K562 (cell line): Measurements from ENCODE around the gene GRK3. TPM values are rescaled to one million over a fixed set of nuclear protein-coding genes. Genes with fewer than 3 reads are reported as not detected.

ENCODE experiments used
- ATAC-seq: fragments of 200-7000 bp; cut with Tn5 transposase; 3 replicates; pipeline ENCODE4 v1.9.1; 2020; ENCODE audit warnings: moderate library complexity
- BruUV-seq: library from RNA; stranded (reverse); fragments of 400-500 nt; replicated peaks from 2 replicates; lab custom pipeline; 2021; lab: Mats Ljungman, UMichigan
- CTCF ChIA-PET: fragments of 300-600 bp; formaldehyde crosslinking; extraction: SDS; loops from one replicate; lab custom pipeline; 2021; ENCODE audit warnings: low intra/inter-chr PET ratio; lab: Yijun Ruan, JAX
- POLR2A ChIA-PET: fragments of 300-600, 350-650 bp; sonication (Branson Sonifier 250); formaldehyde crosslinking; extraction: SDS; loops from one replicate; lab custom pipeline; 2021; ENCODE audit warnings: antibody characterized with exemption, inconsistent platforms; lab: Yijun Ruan, JAX
- DNase-seq, 4 experiments: peaks; one replicate each; pipeline versions ENCODE4 v3.0.0 to v3.0.0-alpha.2; 2011 to 2018; ENCODE audit warnings: low spot score in 3 of 4, mixed read lengths in 3 of 4; ENCODE audit errors: extremely low read depth in 1 of 4
- FAIRE-seq: peaks from 2 replicates; lab custom pipeline; 2011; peaks lifted over from hg19 to GRCh38; lab: Jason Lieb, UNC
- H2AFZ ChIP-seq: 2 replicates; pipeline ENCODE4 v1.6.0; 2011; ENCODE audit warnings: low read depth, low read length, control low read depth, inconsistent platforms
- H3K27ac ChIP-seq: fragments of 200-600 bp; 3 replicates; pipeline ENCODE4 v1.8.0; 2011; ENCODE audit warnings: low read depth, mild to moderate bottlenecking, control low read depth, inconsistent platforms, low read length, moderate library complexity, mixed read lengths; ENCODE audit errors: extremely low read depth
- H3K27me3 ChIP-seq, 2 experiments: fragments of 300-600 bp in 1 of 2; 2 replicates in 1 of 2; 3 replicates in 1 of 2; pipeline versions ENCODE4 v1.6.0 to v1.8.0; 2011; ENCODE audit warnings: inconsistent platforms in 2 of 2, low read length in 2 of 2, mild to moderate bottlenecking in 1 of 2, mixed read lengths in 1 of 2, moderate library complexity in 1 of 2; ENCODE audit not compliant: control insufficient read depth in 2 of 2, insufficient read depth in 2 of 2
- H3K36me3 ChIP-seq: fragments of 300-600 bp; 3 replicates; pipeline ENCODE4 v1.8.0; 2011; ENCODE audit warnings: mild to moderate bottlenecking, low read length, inconsistent platforms; ENCODE audit not compliant: control insufficient read depth, insufficient read depth
- H3K4me1 ChIP-seq, 2 experiments: fragments of 200-600 bp in 1 of 2; replicated peaks in 1 of 2; 2 replicates in 1 of 2; 3 replicates in 1 of 2; pipeline versions ENCODE4 v1.5.1 to v1.8.0; 2011; ENCODE audit warnings: inconsistent platforms in 2 of 2, low read length in 2 of 2, mild to moderate bottlenecking in 1 of 2, mixed read lengths in 1 of 2, moderate library complexity in 1 of 2; ENCODE audit not compliant: control insufficient read depth in 2 of 2, insufficient read depth in 2 of 2
- H3K4me2 ChIP-seq: 2 replicates; pipeline ENCODE4 v1.6.1; 2011; ENCODE audit warnings: low read length, control low read depth, inconsistent platforms, mixed read lengths; ENCODE audit not compliant: insufficient read depth
- H3K4me3 ChIP-seq: fragments of 200-600 bp; sonication (generic), shearing (Covaris generic); 2 replicates; pipeline ENCODE4 v1.5.1; 2016; ENCODE audit warnings: control low read depth, inconsistent platforms
- H3K79me2 ChIP-seq: fragments of 200-600 bp; 3 replicates; pipeline ENCODE4 v1.8.0; 2011; ENCODE audit warnings: low read length, inconsistent platforms; ENCODE audit not compliant: control insufficient read depth, insufficient read depth
- H3K9ac ChIP-seq, 2 experiments: 2 replicates each; pipeline versions ENCODE4 v1.6.0 to v1.6.1; 2011; ENCODE audit warnings: low read depth in 2 of 2, low read length in 2 of 2, control low read depth in 1 of 2, inconsistent platforms in 1 of 2, mild to moderate bottlenecking in 1 of 2, mixed read lengths in 1 of 2; ENCODE audit not compliant: insufficient read depth in 1 of 2
- H3K9me1 ChIP-seq: one replicate; pipeline ENCODE4 v1.6.0; 2011; ENCODE audit warnings: inconsistent platforms, mild to moderate bottlenecking, low read length, moderate library complexity; ENCODE audit not compliant: control insufficient read depth, insufficient read depth
- H3K9me3 ChIP-seq: replicated peaks from 2 replicates; pipeline ENCODE4 v1.5.1; 2011; ENCODE audit warnings: low read depth, low read length, inconsistent platforms; ENCODE audit not compliant: control insufficient read depth, insufficient read depth
- H4K20me1 ChIP-seq: replicated peaks from 2 replicates; pipeline ENCODE4 v1.6.1; 2011; ENCODE audit warnings: low read length, inconsistent platforms, mixed read lengths; ENCODE audit not compliant: control insufficient read depth, insufficient read depth
- ETV5 ChIP-seq: sonication (generic); formaldehyde crosslinking; IDR thresholded peaks from 2 replicates; pipeline ENCODE4 v1.4.0; 2020; ENCODE audit warnings: low read depth, mild to moderate bottlenecking, missing genetic modification reagents
- EWSR1 ChIP-seq: fragments of 450-650 bp; IDR thresholded peaks from 2 replicates; pipeline ENCODE4 v1.6.1; 2018; ENCODE audit warnings: borderline replicate concordance, mild to moderate bottlenecking, low read depth, moderate library complexity; ENCODE audit not compliant: partially characterized antibody
- FOXJ3 ChIP-seq: sonication (generic); formaldehyde crosslinking; IDR thresholded peaks from 2 replicates; pipeline ENCODE4 v1.4.0; 2020; ENCODE audit warnings: mild to moderate bottlenecking, missing genetic modification reagents
- HEY1 ChIP-seq: fragments of 250-450 bp; sonication (Bioruptor Pico); IDR thresholded peaks from 2 replicates; pipeline ENCODE4 v1.5.0; 2020; ENCODE audit warnings: mild to moderate bottlenecking, moderate library complexity, borderline replicate concordance
- NBN ChIP-seq: fragments of 450-650 bp; IDR thresholded peaks from 2 replicates; pipeline ENCODE4 v1.6.1; 2016; ENCODE audit warnings: low read depth, mild to moderate bottlenecking
- SLC30A9 ChIP-seq: fragments of 250-450 bp; sonication (Bioruptor Pico); IDR thresholded peaks from 2 replicates; pipeline ENCODE4 v1.8.0; 2022; ENCODE audit warnings: mild to moderate bottlenecking, moderate library complexity
- SP2 ChIP-seq: IDR thresholded peaks from 2 replicates; pipeline ENCODE4 v1.6.1; 2011; ENCODE audit warnings: mild to moderate bottlenecking, low read depth, low read length, moderate library complexity; ENCODE audit not compliant: poor library complexity, severe bottlenecking; ENCODE audit errors: extremely low read depth
- SUPT5H ChIP-seq: fragments of 450-650 bp; IDR thresholded peaks from 2 replicates; pipeline ENCODE4 v1.6.1; 2016
- ZBTB7A ChIP-seq: IDR thresholded peaks from 2 replicates; pipeline ENCODE4 v1.6.1; 2011; ENCODE audit warnings: low read depth, mild to moderate bottlenecking, low read length, moderate library complexity, borderline replicate concordance; ENCODE audit not compliant: control insufficient read depth
- ZNF668 ChIP-seq: fragments of 250-450 bp; sonication (Bioruptor Pico); IDR thresholded peaks from 2 replicates; pipeline ENCODE4 v1.8.0; 2022; ENCODE audit warnings: mild to moderate bottlenecking, inconsistent platforms
- WGBS: fragments of 100-300 bp; shearing (Covaris generic); methylation state at CpG from one replicate; pipeline ENCODE4 v1.1.6; 2016; ENCODE audit warnings: low coverage, mixed read lengths; ENCODE audit not compliant: insufficient coverage; ENCODE audit errors: missing lambda C conversion rate; 5-methylcytosine and 5-hydroxymethylcytosine counted together
- in situ Hi-C: fragments of 300-500 bp; cut with MboI; formaldehyde crosslinking; loops from 4 replicates; pipeline ENCODE4 v1.15.0; 2018; ENCODE audit warnings: inconsistent platforms, mixed read lengths
- intact Hi-C: fragments of 100-400 bp; cut with micrococcal nuclease; formaldehyde crosslinking; loops from 2 replicates; pipeline ENCODE4 v1.14.2; 2022
- polyA plus RNA-seq, 8 experiments: library from polyadenylated mRNA; depleted of rRNA in 4 of 8; stranded (reverse) in 5 of 8; unstranded in 3 of 8; fragments of >200 nt; fragmentation: Nextera tagmentation in 2 of 8; fragmentation: Illumina TruSeq in 1 of 8; extraction: Ambion mirVana in 2 of 8; extraction: Trizol in 1 of 8; gene quantifications; 2 replicates each; pipeline versions ENCODE4 v1.2.1 to v1.2.3, GENCODE V29; 2011 to 2014; ENCODE audit warnings: inconsistent platforms in 1 of 8, missing spikeins in 1 of 8
- total RNA-seq, 7 experiments: library from RNA; depleted of rRNA in 6 of 7; stranded (reverse); fragments of >200 nt in 6 of 7; fragmentation: Illumina TruSeq in 2 of 7; extraction: Trizol in 2 of 7; gene quantifications; 2 replicates each; pipeline versions ENCODE4 v1.2.1 to v1.2.3, GENCODE V29; 2011 to 2021; ENCODE audit warnings: low replicate concordance in 1 of 7
- TF ChIP-seq, protein P1 (sequence below): sonication (generic); formaldehyde crosslinking; IDR thresholded peaks from 2 replicates; pipeline ENCODE4 v1.8.1; 2023; ENCODE audit warnings: mild to moderate bottlenecking, missing genetic modification reagents
- TF ChIP-seq, protein P2 (sequence below): fragments of 450-650 bp; formaldehyde crosslinking; IDR thresholded peaks from 2 replicates; pipeline ENCODE4 v1.4.0; 2022; ENCODE audit warnings: missing genetic modification characterization
- TF ChIP-seq, protein P3 (sequence below): sonication (generic); formaldehyde crosslinking; IDR thresholded peaks from 2 replicates; pipeline ENCODE4 v1.8.1; 2023; ENCODE audit warnings: mild to moderate bottlenecking, missing genetic modification reagents
- TF ChIP-seq, protein P4 (sequence below), 2 experiments: fragments of 450-650 bp in 1 of 2; sonication (generic) in 1 of 2; formaldehyde crosslinking in 1 of 2; IDR thresholded peaks in 1 of 2; conservative IDR thresholded peaks in 1 of 2; 2 replicates each; pipeline versions ENCODE4 v1.6.1 to v1.8.1; 2016 to 2023; ENCODE audit warnings: mild to moderate bottlenecking in 2 of 2, moderate library complexity in 2 of 2, inconsistent platforms in 1 of 2, missing genetic modification reagents in 1 of 2
- TF ChIP-seq, protein P5 (sequence below): fragments of 450-650 bp; formaldehyde crosslinking; IDR thresholded peaks from 2 replicates; pipeline ENCODE4 v1.4.0; 2022; ENCODE audit warnings: missing genetic modification characterization

GRK3 gene
- total and polyA plus RNA-seq, 9 of the 15 experiments (the other 6 are each of a cell fraction or from before 2014, with no cell fraction given) = 1.4 to 7.6 (median 3.6) TPM

DNA sequence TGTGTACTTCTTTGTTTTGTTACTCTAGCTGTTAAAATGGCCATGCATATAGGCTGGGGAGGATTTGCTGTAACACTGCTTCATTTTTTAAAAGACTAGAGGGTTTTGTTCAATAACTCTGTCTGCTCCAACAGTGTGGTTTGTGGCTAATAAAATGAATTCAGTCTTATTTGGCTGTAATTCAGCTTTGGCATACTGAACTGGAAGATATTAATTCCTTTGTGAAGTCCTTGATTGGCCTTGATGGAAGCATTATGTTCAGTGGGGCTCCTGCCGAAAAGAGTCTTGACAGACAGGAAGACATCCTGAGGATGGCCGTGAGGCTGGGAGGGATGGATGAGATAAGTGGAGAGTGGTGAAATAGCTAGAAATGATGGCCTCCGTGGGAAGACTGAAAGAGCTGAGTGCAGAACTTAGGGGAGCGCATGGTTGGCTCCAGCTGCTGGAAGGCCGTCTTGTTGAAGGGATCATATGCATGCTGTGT, 132.7 kb downstream of the GRK3 start:
- POLR2A ChIA-PET = no interaction called here
- H3K9me1 ChIP-seq = no peaks in the 10 kb centered on the region
- in situ Hi-C loops (no loop called here), intact Hi-C loops (no loop called here)
- FAIRE-seq (no peak), DNase-seq (no peak), ATAC-seq (no peak)
- H3K36me3 ChIP-seq = no peaks in the 10 kb centered on the region
- H4K20me1 ChIP-seq = no peaks in the 10 kb centered on the region
- H3K27me3 ChIP-seq = no peaks in the 10 kb centered on the region
- no peak overlapping the region for H3K9ac ChIP-seq
- 48% methylated on average over 5 of the region's 5 CpGs for WGBS
- no TSS peak for BruUV-seq
- no peaks in the 10 kb centered on the region; a peak in 1 of 5 replicates for H3K4me1 ChIP-seq
- no peak overlapping the region for H2AFZ ChIP-seq
- no peaks in the 10 kb centered on the region for H3K79me2 ChIP-seq
- no peaks in the 10 kb centered on the region for H3K9me3 ChIP-seq
- no peak overlapping the region for H3K4me2 ChIP-seq
- TF ChIP-seq, protein P1, sequence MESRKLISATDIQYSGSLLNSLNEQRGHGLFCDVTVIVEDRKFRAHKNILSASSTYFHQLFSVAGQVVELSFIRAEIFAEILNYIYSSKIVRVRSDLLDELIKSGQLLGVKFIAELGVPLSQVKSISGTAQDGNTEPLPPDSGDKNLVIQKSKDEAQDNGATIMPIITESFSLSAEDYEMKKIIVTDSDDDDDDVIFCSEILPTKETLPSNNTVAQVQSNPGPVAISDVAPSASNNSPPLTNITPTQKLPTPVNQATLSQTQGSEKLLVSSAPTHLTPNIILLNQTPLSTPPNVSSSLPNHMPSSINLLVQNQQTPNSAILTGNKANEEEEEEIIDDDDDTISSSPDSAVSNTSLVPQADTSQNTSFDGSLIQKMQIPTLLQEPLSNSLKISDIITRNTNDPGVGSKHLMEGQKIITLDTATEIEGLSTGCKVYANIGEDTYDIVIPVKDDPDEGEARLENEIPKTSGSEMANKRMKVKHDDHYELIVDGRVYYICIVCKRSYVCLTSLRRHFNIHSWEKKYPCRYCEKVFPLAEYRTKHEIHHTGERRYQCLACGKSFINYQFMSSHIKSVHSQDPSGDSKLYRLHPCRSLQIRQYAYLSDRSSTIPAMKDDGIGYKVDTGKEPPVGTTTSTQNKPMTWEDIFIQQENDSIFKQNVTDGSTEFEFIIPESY (CRISPR knock-in tag) = no peak
- no peak for TF ChIP-seq ETV5 (CRISPR knock-in tag)
- no peak for TF ChIP-seq SLC30A9 (CRISPR knock-in tag)
- no peak for TF ChIP-seq ZNF668 (CRISPR knock-in tag)
- TF ChIP-seq, protein P2, sequence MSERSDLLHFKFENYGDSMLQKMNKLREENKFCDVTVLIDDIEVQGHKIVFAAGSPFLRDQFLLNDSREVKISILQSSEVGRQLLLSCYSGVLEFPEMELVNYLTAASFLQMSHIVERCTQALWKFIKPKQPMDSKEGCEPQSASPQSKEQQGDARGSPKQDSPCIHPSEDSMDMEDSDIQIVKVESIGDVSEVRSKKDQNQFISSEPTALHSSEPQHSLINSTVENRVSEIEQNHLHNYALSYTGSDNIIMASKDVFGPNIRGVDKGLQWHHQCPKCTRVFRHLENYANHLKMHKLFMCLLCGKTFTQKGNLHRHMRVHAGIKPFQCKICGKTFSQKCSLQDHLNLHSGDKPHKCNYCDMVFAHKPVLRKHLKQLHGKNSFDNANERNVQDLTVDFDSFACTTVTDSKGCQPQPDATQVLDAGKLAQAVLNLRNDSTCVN (CRISPR knock-in tag) = no peak
- no peak for TF ChIP-seq SUPT5H
- no peak for TF ChIP-seq FOXJ3 (CRISPR knock-in tag)
- TF ChIP-seq, protein P3, sequence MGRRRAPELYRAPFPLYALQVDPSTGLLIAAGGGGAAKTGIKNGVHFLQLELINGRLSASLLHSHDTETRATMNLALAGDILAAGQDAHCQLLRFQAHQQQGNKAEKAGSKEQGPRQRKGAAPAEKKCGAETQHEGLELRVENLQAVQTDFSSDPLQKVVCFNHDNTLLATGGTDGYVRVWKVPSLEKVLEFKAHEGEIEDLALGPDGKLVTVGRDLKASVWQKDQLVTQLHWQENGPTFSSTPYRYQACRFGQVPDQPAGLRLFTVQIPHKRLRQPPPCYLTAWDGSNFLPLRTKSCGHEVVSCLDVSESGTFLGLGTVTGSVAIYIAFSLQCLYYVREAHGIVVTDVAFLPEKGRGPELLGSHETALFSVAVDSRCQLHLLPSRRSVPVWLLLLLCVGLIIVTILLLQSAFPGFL (CRISPR knock-in tag) = no peak
- TF ChIP-seq, protein P4, sequence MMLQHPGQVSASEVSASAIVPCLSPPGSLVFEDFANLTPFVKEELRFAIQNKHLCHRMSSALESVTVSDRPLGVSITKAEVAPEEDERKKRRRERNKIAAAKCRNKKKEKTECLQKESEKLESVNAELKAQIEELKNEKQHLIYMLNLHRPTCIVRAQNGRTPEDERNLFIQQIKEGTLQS (IDR thresholded peaks at IDR 0.05) = no peak
- TF ChIP-seq, protein P4 (CRISPR knock-in tag; conservative IDR thresholded peaks at IDR 0.05) = no peak
- TF ChIP-seq EWSR1 = no peak
- no peak for TF ChIP-seq ZBTB7A
- TF ChIP-seq HEY1 = no peak
- no peak for TF ChIP-seq NBN
- TF ChIP-seq, protein P5, sequence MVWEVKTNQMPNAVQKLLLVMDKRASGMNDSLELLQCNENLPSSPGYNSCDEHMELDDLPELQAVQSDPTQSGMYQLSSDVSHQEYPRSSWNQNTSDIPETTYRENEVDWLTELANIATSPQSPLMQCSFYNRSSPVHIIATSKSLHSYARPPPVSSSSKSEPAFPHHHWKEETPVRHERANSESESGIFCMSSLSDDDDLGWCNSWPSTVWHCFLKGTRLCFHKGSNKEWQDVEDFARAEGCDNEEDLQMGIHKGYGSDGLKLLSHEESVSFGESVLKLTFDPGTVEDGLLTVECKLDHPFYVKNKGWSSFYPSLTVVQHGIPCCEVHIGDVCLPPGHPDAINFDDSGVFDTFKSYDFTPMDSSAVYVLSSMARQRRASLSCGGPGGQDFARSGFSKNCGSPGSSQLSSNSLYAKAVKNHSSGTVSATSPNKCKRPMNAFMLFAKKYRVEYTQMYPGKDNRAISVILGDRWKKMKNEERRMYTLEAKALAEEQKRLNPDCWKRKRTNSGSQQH (CRISPR knock-in tag) = no peak
- no peak for TF ChIP-seq SP2
- no peak overlapping the region for H3K4me3 ChIP-seq
- CTCF ChIA-PET = no interaction called here
- H3K27ac ChIP-seq = no peak overlapping the region
